DND-41 (cell line): ENCODE measurements around the gene ALG3.

Source experiments
- CTCF ChIP-seq: IDR thresholded peaks from 2 replicates; pipeline ENCODE4 v1.5.1; 2012; ENCODE audit warnings: borderline replicate concordance, low read length, moderate library complexity, mild to moderate bottlenecking; ENCODE audit not compliant: poor library complexity, severe bottlenecking; ENCODE audit errors: extremely low read depth
- EZH2 ChIP-seq: IDR thresholded peaks from 3 replicates; pipeline ENCODE4 v1.6.1; 2012; ENCODE audit warnings: borderline replicate concordance, low read depth, mild to moderate bottlenecking, moderate library complexity, low read length, inconsistent platforms; ENCODE audit not compliant: severe bottlenecking

GRCh38 chr3:184290331-184290730 lies 41.6 kb upstream of the ALG3 start:
- TF ChIP-seq CTCF (no peak), EZH2 (no peak)
